GM21526 (cell line): ENCODE data around the gene PCGF5.
"Not testable (repeated sequence)": the region's sequence is repeated elsewhere in the genome, so short reads cannot be mapped to it uniquely, and the experiment has no call there.

Experiments used
- ATAC-seq: cut with Tn5 transposase; IDR thresholded peaks from one replicate; pipeline ENCODE4 v1.9.1; 2021; ENCODE audit warnings: moderate library complexity; ENCODE audit not compliant: unreplicated experiment, low FRiP score

Gene PCGF5

DNA sequence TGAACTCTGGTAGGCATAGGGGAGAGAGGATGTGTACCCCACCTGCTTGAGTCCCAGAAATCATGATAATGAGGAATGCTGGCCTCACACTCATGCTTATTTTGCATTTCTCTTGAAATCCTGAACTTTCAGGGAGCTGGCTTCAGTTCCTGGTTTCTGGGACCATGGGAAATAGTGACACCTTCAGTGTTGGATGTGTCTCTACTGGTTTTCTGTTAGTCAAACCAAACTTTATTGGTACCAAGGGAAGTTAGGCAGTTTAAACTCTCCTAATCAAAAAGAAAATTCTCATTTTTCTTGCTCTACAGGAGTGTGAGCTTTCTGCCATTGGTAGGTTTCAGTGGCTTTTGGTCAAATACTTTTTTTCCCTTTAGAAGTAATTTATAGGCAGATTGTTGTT is 11.8 kb upstream of the PCGF5 start:
- ATAC-seq = no peak

DNA sequence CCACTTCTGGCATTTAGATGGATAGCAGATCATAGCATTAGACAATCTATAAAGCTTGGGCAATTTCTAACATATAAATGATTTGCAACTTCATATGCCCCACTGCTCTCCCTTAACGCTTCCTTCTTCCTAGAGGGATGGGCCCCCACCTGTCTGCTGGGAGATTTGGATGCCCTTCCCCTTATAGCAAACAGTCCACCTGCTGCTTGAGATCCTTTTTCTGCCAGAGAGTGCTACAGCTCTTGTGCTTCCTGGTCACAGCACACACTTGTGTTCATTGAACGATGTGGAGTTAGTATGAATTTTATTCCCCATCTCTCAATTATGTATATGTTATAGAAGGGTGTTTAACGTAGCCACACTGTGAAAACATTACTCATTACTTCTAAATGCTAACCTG is 10.4 kb upstream of the PCGF5 start:
- ATAC-seq = no peak

GRCh38 chr10:91210435-91210834 is 10.0 kb upstream of the PCGF5 start:
- ATAC-seq = peak; percentile 79

DNA sequence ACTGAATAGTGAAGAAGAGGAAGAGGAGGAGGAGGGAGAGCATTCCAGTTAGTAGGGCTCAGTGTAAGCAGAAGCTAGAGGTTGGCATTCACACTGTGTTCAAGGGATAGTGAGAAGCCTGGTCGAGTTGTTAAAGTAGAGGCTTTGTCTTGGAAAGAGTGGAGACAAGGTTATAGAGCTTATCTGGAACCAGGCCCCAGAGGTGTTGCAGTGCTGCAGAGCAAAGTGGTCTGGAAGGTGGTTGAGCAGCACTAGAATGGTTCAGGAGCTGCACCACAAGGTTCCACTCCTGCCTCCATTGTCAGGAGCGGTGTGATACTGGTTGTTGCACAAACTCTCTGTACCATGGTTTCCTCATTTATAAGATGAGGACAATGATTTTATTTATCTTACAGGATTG is 8.8 kb upstream of the PCGF5 start:
- no peak for ATAC-seq

GRCh38 chr10:91214911-91215310 is 5.6 kb upstream of the PCGF5 start:
- no peak for ATAC-seq

- no peak for ATAC-seq
These were observed 5.1 kb upstream of the PCGF5 start for GRCh38 chr10:91215384-91215783.

DNA sequence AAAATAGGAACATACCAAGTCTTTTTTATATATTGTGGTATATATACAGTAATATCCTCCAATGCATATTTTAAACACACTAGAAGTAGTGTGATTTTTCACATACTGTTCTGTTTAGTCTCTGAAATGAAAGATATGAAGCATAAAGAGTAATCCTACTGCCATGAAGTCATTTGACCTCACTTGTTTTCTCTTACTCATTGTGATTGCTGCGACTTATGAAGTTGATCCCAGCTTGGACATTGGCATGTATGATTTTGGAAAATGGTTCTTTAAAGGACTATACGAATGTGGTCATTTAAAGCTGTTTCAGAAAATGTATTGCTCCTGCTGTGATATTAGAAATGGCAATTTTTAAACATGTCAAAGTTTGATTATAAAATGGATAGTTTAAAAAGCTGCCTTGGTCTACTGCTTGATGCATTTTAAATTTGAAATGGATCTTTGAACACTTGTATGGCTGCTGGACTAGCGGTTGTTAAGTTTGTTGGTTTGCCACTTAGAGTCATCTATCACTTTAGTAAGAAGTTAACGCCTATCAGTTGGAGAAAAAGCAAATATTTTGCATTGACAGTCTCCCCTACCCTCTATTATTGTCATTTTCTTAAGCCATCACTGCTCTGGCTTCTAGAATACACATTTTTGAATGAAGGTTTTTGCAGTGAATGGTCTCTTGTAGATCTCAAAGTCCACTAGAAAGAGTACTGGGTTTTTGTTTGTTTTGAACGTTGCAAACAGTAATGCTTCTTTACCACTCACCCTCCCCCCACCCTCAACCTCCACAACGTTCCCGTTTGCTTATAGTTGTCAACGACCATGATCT is 881 bp upstream of the PCGF5 start:
- no peak for ATAC-seq

DNA sequence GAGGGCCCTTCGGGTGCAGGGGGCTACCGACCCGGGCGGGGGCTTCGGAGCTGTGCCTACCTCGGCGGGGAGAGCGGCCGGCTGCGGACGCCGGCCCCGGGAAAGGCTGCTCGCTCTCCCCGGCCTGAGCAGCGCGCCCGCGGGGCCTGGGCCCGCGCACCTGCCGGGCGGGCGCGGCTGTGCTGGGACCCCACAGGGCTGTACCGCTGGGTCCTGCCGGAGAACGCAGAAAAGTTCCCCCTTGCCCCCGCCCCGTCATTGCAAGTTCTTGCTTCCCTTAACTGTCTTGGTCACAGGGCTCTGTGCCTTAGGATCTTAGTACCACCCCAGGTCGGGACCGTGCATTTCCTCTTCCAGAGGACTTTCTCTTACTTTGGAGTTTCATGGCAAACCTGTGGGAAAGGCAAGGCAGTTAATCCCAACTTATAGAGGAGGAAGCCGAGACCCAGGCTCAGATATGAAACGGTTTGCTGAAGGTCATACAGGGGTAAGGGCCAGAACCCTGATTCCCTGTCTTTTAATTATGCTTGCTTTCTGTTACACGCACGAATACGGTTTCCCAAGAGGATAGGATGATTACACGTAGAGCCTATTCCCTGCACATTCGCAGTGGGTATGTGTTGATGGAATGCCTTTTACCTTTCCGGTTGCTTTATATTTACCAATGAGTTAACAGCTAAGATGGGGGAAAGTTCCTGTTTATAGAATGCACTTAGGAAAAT is 652 bp downstream of the PCGF5 start:
- ATAC-seq = peak; percentile 21

GRCh38 chr10:91226093-91226492 is 5.6 kb downstream of the PCGF5 start:
- no peak for ATAC-seq

- no peak for ATAC-seq
These were observed 7.1 kb downstream of the PCGF5 start for GRCh38 chr10:91227576-91227975.

DNA sequence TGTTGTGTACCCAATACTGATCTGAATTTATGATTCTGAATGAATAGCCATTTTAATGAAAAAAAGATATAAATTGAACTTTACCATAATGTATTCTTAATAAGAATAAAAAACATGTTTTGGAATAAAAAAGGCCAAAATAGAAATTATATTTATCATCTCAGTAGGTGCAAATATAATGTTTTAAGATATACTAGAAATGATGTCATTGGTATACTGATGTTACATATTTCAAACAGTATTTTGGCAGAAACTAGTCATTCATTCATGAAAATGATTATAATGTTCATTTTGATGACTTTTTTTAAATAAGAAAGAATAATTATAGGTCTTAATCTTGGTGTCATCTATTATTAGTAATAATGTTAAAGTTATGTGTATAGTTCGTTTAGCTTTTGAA is 9.2 kb downstream of the PCGF5 start:
- ATAC-seq = no peak

DNA sequence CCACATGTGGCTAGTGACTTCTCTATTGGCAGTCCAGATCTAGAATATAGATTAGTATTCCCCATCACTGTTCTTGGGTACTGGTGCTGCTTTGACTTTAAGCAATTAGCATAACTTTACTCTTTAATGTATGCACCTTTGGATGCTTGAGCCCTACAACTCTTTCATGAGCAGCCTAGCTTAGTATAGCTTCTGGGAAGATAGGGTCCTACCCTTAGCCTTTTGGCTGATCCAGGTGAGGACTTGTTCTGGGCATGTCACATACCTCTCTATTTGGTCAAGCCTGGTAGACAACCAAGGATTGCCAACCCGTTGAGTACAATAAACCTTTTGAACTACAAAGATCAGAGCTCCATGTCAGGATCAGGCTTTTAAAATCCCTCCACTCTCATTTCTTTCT is 17.7 kb downstream of the PCGF5 start:
- ATAC-seq = no peak

DNA sequence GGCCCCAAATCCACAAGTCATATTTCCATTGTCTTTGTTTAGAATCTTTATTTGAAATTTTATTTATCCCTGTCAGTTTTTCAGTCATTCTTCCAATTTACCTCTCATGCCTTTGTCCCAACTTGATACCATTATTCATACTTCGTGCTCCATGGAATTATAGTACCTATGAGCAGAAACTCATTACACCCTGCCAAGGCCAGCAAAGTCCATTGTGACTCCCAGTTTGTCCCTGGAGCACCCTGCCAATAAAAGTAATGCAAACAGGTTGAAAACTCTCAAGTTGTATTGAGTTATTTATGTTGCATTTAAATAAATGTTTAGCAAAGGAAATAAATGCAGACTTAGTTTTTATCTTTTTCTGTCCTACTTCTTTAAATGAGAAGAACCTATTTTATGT is 19.3 kb downstream of the PCGF5 start:
- ATAC-seq = no peak

DNA sequence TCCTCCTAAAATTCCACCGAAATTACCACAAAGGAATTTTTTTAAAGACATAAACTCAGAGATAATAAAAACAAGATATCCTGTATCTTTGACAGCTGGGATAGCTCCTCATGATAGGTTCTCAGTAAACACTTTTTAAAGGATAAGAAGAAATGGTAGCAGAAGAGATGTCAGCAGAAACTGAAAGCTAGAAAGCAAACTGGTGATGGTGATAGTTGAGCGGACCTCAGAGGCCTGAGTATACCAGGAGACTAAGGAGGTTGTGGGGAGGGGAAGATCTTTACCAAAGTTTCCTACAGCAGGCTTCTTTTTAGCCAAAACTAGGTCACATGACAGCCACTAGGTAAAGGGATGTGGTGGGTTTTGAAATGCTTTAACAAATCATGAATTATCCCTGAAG is 22.5 kb downstream of the PCGF5 start:
- no peak for ATAC-seq

DNA sequence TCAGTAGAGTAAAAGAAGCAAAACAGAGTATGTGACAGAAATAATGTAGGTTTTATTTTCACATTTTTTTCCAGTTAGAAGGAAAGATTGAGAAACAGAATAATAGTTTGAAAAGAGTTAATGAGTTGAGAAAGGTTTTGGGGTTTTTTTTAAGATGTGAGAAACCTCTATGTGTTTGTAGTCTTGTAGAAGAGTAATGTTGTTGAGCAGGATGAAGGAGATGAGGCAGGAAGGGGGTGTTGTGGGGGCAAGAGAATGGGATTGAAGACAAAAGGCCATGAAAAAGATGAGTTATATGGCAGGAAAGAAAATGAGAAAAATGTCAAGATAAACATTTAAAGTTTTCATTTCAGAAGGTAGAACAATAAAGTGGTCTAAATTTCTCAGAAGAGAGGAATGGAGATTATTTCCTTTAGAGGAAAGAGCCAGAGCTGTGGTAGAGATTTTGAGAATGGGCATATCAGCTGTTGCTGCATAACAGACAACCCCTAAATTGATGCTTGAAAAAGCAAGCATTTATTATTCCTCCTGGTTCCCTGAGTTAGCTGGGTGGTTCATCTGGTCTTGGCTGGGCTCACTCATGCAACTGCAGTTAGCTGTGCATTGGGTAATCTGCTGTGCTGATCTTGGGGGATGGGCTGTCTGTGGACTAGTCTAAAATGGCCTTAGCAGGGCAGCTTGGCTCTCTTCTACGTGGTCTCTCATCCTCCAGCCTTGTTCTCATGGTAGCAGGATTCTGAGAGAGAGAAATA is 27.1 kb downstream of the PCGF5 start:
- no peak for ATAC-seq

DNA sequence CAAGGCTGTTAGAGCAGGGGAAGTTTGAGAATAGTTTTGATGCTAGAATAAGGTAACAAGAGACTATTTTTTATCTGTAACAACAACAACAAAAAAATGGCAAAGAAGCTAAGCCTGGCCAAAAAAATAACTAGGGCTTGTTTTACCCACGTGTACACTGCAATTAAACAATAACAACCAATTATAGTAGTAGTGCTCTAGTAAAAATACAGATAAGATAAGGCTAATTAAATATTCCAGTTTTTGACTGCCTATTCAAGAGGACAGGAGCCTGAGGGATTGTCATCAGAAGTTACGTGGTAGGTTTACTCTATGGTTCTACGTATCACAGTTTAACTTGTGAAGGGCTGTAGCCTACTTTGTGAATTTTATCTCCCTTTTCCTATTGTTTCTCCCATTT is 29.2 kb downstream of the PCGF5 start:
- ATAC-seq = no peak

DNA sequence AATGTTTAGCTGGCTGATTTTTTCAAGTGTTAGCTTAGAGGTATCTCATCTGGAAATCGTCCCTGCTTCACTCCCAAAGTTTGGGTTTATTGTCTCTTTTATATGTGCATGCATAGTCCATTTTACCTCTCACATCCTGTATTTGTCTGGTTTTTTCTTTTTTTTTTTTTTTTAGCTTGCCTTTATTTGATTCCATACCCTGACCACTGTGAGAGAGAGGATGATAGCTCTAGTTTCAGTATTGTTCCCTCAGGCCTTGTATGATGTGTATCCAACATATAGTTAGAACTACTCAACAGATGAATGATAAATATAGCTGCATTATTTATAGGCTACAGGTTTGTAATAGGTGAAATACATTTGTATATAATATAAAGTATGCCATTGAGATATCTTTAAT is 29.9 kb downstream of the PCGF5 start:
- no peak for ATAC-seq

GRCh38 chr10:91251430-91252056 is 31.1 kb downstream of the PCGF5 start:
- no peak for ATAC-seq

GRCh38 chr10:91253300-91253699 is 32.8 kb downstream of the PCGF5 start:
- ATAC-seq = no peak

DNA sequence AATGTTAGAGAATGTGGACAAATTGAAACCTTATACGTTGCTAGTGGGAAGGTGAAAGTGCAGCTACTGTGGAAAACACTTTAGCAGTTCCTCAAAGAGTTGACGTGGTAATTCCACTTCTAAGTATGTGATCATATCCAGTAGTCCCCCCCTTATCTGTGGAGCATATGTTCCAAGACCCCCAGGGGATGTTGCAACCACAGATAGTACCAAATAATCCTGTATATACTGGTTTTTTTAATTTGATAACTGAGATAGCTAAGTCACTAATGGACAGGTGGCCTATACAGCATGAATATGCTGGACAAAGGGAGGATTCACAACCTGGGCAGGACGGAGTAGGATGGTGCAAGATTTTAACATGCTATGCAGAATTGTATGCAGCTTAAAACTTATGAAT is 36.8 kb downstream of the PCGF5 start:
- no peak for ATAC-seq

DNA sequence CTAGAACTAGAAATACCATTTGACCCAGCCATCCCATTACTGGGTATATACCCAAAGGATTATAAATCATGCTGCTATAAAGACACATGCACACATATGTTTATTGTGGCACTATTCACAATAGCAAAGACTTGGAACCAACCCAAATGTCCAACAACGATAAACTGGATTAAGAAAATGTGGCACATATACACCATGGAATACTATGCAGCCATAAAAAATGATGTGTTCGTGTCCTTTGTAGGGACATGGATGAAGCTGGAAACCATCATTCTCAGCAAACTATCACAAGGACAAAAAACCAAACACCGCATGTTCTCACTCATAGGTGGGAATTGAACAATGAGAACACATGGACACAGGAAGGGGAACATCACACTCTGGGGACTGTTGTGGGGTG is 40.0 kb downstream of the PCGF5 start:
- not testable (repeated sequence) for ATAC-seq
